B cell (primary cell): ENCODE measurements around the gene ABCD2. TPM values are rescaled to one million over a fixed set of nuclear protein-coding genes. Genes with fewer than 3 reads are reported as not detected.

Experiments
- ATAC-seq: fragments of 200-7000 bp; cut with Tn5 transposase; one replicate; pipeline ENCODE4 v1.10.0; 2021; ENCODE audit warnings: low read depth, mild to moderate bottlenecking, moderate number of reproducible peaks, moderate library complexity
- CTCF ChIA-PET: fragments of 350-600 bp; sonication (Branson Sonifier 250); formaldehyde crosslinking; loops from one replicate; lab custom pipeline; 2021; ENCODE audit warnings: antibody characterized with exemption, inconsistent platforms; lab: Charles Lee
- POLR2A ChIA-PET: fragments of 350-600 bp; sonication (Branson Sonifier 250); formaldehyde crosslinking; loops from one replicate; lab custom pipeline; 2021; ENCODE audit warnings: antibody characterized with exemption; lab: Charles Lee
- DNase-seq: peaks from one replicate; pipeline ENCODE4 v3.0.0; 2013
- H2AFZ ChIP-seq: 2 replicates; pipeline ENCODE4 v1.6.1; 2012; ENCODE audit warnings: mild to moderate bottlenecking, low read depth, low read length; ENCODE audit not compliant: insufficient read depth, poor library complexity, severe bottlenecking
- H3K27ac ChIP-seq, 2 donors: 1 replicate in 1 of 2; 2 replicates in 1 of 2; pipeline ENCODE4 v1.5.1; 2012 to 2013; ENCODE audit warnings: low read length in 2 of 2, mild to moderate bottlenecking in 2 of 2, moderate library complexity in 1 of 2
- H3K27me3 ChIP-seq, 4 experiments: fragments of 200-600 bp in 1 of 4; sonication (generic) in 1 of 4; replicated peaks in 1 of 4; 1 replicate in 2 of 4; 2 replicates in 2 of 4; pipeline versions ENCODE4 v1.6.1 to v1.7.0; 2013 to 2016; ENCODE audit warnings: low read length in 3 of 4, mild to moderate bottlenecking in 2 of 4, mixed read lengths in 1 of 4, moderate library complexity in 1 of 4; ENCODE audit not compliant: insufficient read depth in 4 of 4, control insufficient read depth in 3 of 4; ENCODE audit errors: control extremely low read depth in 1 of 4
- H3K36me3 ChIP-seq, 2 experiments: replicated peaks in 1 of 2; 1 replicate in 1 of 2; 2 replicates in 1 of 2; pipeline versions ENCODE4 v1.6.1 to v1.7.1; 2013; ENCODE audit warnings: low read length in 1 of 2; ENCODE audit not compliant: insufficient read depth in 2 of 2, control insufficient read depth in 1 of 2; ENCODE audit errors: control extremely low read depth in 1 of 2, extremely low read depth in 1 of 2
- H3K4me1 ChIP-seq, 2 donors: fragments of 200-600 bp in 1 of 2; sonication (generic) in 1 of 2; 1 replicate in 1 of 2; 2 replicates in 1 of 2; pipeline versions ENCODE4 v1.5.1 to v1.6.1; 2013 to 2017; ENCODE audit warnings: low read length in 2 of 2; ENCODE audit not compliant: control insufficient read depth in 2 of 2, insufficient read depth in 2 of 2
- H3K4me2 ChIP-seq: replicated peaks from 2 replicates; pipeline ENCODE3; 2012; ENCODE audit warnings: mild to moderate bottlenecking, low read depth, low read length; ENCODE audit not compliant: poor library complexity, severe bottlenecking
- H3K4me3 ChIP-seq, 5 experiments: fragments of 200-600 bp in 1 of 5; sonication (generic) in 1 of 5; 1 replicate in 3 of 5; 2 replicates in 2 of 5; pipeline versions ENCODE4 v1.5.1 to v1.7.0; 2011 to 2016; ENCODE audit warnings: low read length in 4 of 5, mild to moderate bottlenecking in 4 of 5, low read depth in 2 of 5, control low read depth in 1 of 5, moderate library complexity in 1 of 5; ENCODE audit not compliant: insufficient read depth in 1 of 5; ENCODE audit errors: control extremely low read depth in 1 of 5, extremely low read depth in 1 of 5
- H3K79me2 ChIP-seq: fragments of 200-600 bp; sonication (generic); one replicate; pipeline ENCODE4 v1.6.0; 2016; ENCODE audit warnings: low read length; ENCODE audit not compliant: control insufficient read depth, insufficient read depth
- H3K9ac ChIP-seq: fragments of 200-600 bp; sonication (generic); 2 replicates; pipeline ENCODE4 v1.6.1; 2017; ENCODE audit warnings: mild to moderate bottlenecking, low read length, moderate library complexity
- H3K9me3 ChIP-seq, 3 donors: one replicate each; pipeline versions ENCODE4 v1.6.1 to v1.7.1; 2013; ENCODE audit warnings: low read length in 2 of 3; ENCODE audit not compliant: control insufficient read depth in 2 of 3, insufficient read depth in 1 of 3; ENCODE audit errors: control extremely low read depth in 1 of 3
- H4K20me1 ChIP-seq: 2 replicates; pipeline ENCODE4 v1.6.0; 2012; ENCODE audit warnings: mild to moderate bottlenecking, low read length; ENCODE audit not compliant: insufficient read depth, control insufficient read depth, poor library complexity, severe bottlenecking
- H3K27ac Mint-ChIP-seq: one replicate; pipeline ENCODE4 v1.8.0; 2021; ENCODE audit warnings: mixed read lengths
- H3K27me3 Mint-ChIP-seq: one replicate; pipeline ENCODE4 v1.8.0; 2021; ENCODE audit warnings: mixed read lengths
- H3K4me1 Mint-ChIP-seq: one replicate; pipeline ENCODE4 v1.8.0; 2021; ENCODE audit warnings: mixed read lengths
- H3K4me3 Mint-ChIP-seq: one replicate; pipeline ENCODE4 v1.8.0; 2021; ENCODE audit warnings: mixed read lengths
- H3K9me3 Mint-ChIP-seq: one replicate; pipeline ENCODE4 v1.8.0; 2022; ENCODE audit warnings: mixed read lengths; ENCODE audit not compliant: insufficient read depth
- CTCF ChIP-seq: fragments of 200-600 bp; IDR thresholded peaks from one replicate; pipeline ENCODE4 v1.8.0; 2022; ENCODE audit warnings: antibody characterized with exemption, mild to moderate bottlenecking
- EZH2 ChIP-seq: IDR thresholded peaks from 2 replicates; pipeline ENCODE4 v1.6.1; 2012; ENCODE audit warnings: borderline replicate concordance, low read depth, mild to moderate bottlenecking, moderate library complexity, low read length; ENCODE audit not compliant: insufficient read depth, poor library complexity, severe bottlenecking
- WGBS: methylation state at CpG from one replicate; pipeline ENCODE4 v1.1.5; 2013; ENCODE audit warnings: missing lambda C conversion rate; ENCODE audit not compliant: insufficient coverage; 5-methylcytosine and 5-hydroxymethylcytosine counted together
- intact Hi-C: fragments of 100-400 bp; cut with micrococcal nuclease; formaldehyde crosslinking; loops from one replicate; pipeline ENCODE4 v1.10.0; 2022
- polyA plus RNA-seq: library from polyadenylated mRNA; depleted of rRNA; stranded (reverse); fragments of >200 nt; gene quantifications from 2 replicates; pipeline ENCODE4 v1.2.3, GENCODE V29; 2012
- total RNA-seq, 2 donors: library from RNA; stranded (reverse); fragments of 120-200 nt in 1 of 2; gene quantifications; 1 replicate in 1 of 2; 2 replicates in 1 of 2; pipeline versions ENCODE4 v1.2.3 to v1.2.4, GENCODE V29; 2013 to 2022

ABCD2 gene
- total and polyA plus RNA-seq, 2 donors (not counting 1 experiment from before 2014, with no cell fraction given) = 0.43 to 1.5 TPM

GRCh38 chr12:39572551-39572950 lies 47.1 kb downstream of the ABCD2 start:
- H3K4me3 ChIP-seq = no peak overlapping the region
- ChIA-PET POLR2A (no interaction called here), CTCF (no interaction called here)
- H3K79me2 ChIP-seq = no peaks in the 10 kb centered on the region
- H3K4me2 ChIP-seq = no peak overlapping the region
- Mint-ChIP-seq H3K9me3 (no peaks in the 10 kb centered on the region), H3K4me3 (no peak overlapping the region), H3K27ac (no peak overlapping the region), H3K27me3 (no peaks in the 10 kb centered on the region), H3K4me1 (no peaks in the 10 kb centered on the region)
- ATAC-seq (no peak), DNase-seq (no peak)
- no peak overlapping the region for H3K9ac ChIP-seq
- no peaks in the 10 kb centered on the region for H4K20me1 ChIP-seq
- H3K27me3 ChIP-seq = no peaks in the 10 kb centered on the region
- H3K4me1 ChIP-seq = no peaks in the 10 kb centered on the region
- H2AFZ ChIP-seq = no peak overlapping the region
- intact Hi-C loops = no loop called here
- H3K27ac ChIP-seq = no peak overlapping the region
- TF ChIP-seq CTCF (no peak), EZH2 (no peak)
- peaks cover 0 to 10% (median 5%) of the 10 kb centered on the region in 3 donors for H3K9me3 ChIP-seq
- no peaks in the 10 kb centered on the region for H3K36me3 ChIP-seq

- Histone ChIP-seq H3K9me3 (peaks cover 0 to 10% (median 5%) of the 10 kb centered on the region in 3 donors), H3K4me2 (no peak overlapping the region), H3K36me3 (no peaks in the 10 kb centered on the region), H3K9ac (no peak overlapping the region), H4K20me1 (no peaks in the 10 kb centered on the region), H3K79me2 (no peaks in the 10 kb centered on the region), H3K4me3 (no peak overlapping the region), H3K4me1 (no peaks in the 10 kb centered on the region), H3K27ac (no peak overlapping the region), H2AFZ (no peak overlapping the region), H3K27me3 (no peaks in the 10 kb centered on the region)
- intact Hi-C loops = no loop called here
- H3K4me1 Mint-ChIP-seq = no peaks in the 10 kb centered on the region
- no peak overlapping the region for H3K27ac Mint-ChIP-seq
- DNase-seq = no peak
- TF ChIP-seq CTCF = no peak
- no peak for TF ChIP-seq EZH2
- H3K9me3 Mint-ChIP-seq = no peaks in the 10 kb centered on the region
- no peak overlapping the region for H3K4me3 Mint-ChIP-seq
- no CpG with 5 or more reads among the region's 4 CpGs for WGBS
- ChIA-PET CTCF (no interaction called here), POLR2A (no interaction called here)
- no peaks in the 10 kb centered on the region for H3K27me3 Mint-ChIP-seq
- ATAC-seq = no peak
These were observed 48.3 kb downstream of the ABCD2 start for GRCh38 chr12:39571351-39571750.
